Hypothalamus (tissue), 51 donors: ENCODE measurements around the gene CADPS2.
"Not testable (repeated sequence)": the region's sequence is repeated elsewhere in the genome, so short reads cannot be mapped to it uniquely, and the experiment has no call there.

Experiments
- DNase-seq, 51 donors: peaks; one replicate each; lab custom pipeline; 2025; lab: John Stamatoyannopoulos, UW

The CADPS2 gene

GRCh38 chr7:122719010-122719578 is 167.2 kb downstream of the CADPS2 start:
- no peak for DNase-seq

GRCh38 chr7:122717356-122718089 is 168.7 kb downstream of the CADPS2 start:
- no peak for DNase-seq

- no peak for DNase-seq
Observed at GRCh38 chr7:122715183-122715582, 171.1 kb downstream of the CADPS2 start.

GRCh38 chr7:122710916-122711315 is 175.3 kb downstream of the CADPS2 start:
- no peak for DNase-seq

GRCh38 chr7:122709930-122710646 is 176.2 kb downstream of the CADPS2 start:
- DNase-seq = no peak

GRCh38 chr7:122706836-122707235 is 179.4 kb downstream of the CADPS2 start:
- no peak for DNase-seq

GRCh38 chr7:122702872-122703510 is 183.3 kb downstream of the CADPS2 start, which contains the start of gene RNF148:
Gene RNF148, minus strand, starts transcription at chr7:122702922. Its CDS starts 172 bp downstream, at chr7:122702750.
- DNase-seq = no peak

- DNase-seq = no peak
Observed at GRCh38 chr7:122699017-122699416, 187.2 kb downstream of the CADPS2 start, which contains the start of gene RNF133. Gene RNF133, minus strand, starts transcription at chr7:122699117. Its CDS starts 199 bp downstream, at chr7:122698918.

- DNase-seq = no peak
Observed at GRCh38 chr7:122695816-122696215, 190.4 kb downstream of the CADPS2 start.

GRCh38 chr7:122694697-122695096 is 191.6 kb downstream of the CADPS2 start:
- DNase-seq = no peak

- DNase-seq = no peak
Observed at GRCh38 chr7:122692769-122693309, 193.4 kb downstream of the CADPS2 start.

GRCh38 chr7:122691569-122692235 is 194.6 kb downstream of the CADPS2 start:
- no peak for DNase-seq

- no peak for DNase-seq
Observed at GRCh38 chr7:122689346-122690109, 196.7 kb downstream of the CADPS2 start.

GRCh38 chr7:122688400-122688998 is 197.8 kb downstream of the CADPS2 start:
- no peak for DNase-seq

- no peak for DNase-seq
Observed at GRCh38 chr7:122686360-122686878, 199.8 kb downstream of the CADPS2 start.

GRCh38 chr7:122684504-122684903 is 201.8 kb downstream of the CADPS2 start:
- no peak for DNase-seq

GRCh38 chr7:122682815-122683550 is 203.3 kb downstream of the CADPS2 start:
- DNase-seq = peak in 1 of 51 donors; percentile 5

- not testable (repeated sequence) for DNase-seq
Observed at GRCh38 chr7:122681186-122681585, 205.1 kb downstream of the CADPS2 start.
